K562 (cell line): ENCODE measurements around the gene TNIP1. TPM values are rescaled to one million over a fixed set of nuclear protein-coding genes. Genes with fewer than 3 reads are reported as not detected.

Source experiments
- BCLAF1 ChIP-seq, 2 experiments: fragments of 450-650 bp in 1 of 2; IDR thresholded peaks; 2 replicates each; pipeline ENCODE4 v1.6.1; 2011 to 2017; ENCODE audit warnings: low read depth in 2 of 2, antibody characterized with exemption in 1 of 2, borderline replicate concordance in 1 of 2, low read length in 1 of 2, mild to moderate bottlenecking in 1 of 2, mixed read lengths in 1 of 2; ENCODE audit not compliant: control insufficient read depth in 1 of 2
- BRD4 ChIP-seq: fragments of 200-600 bp; sonication (generic); IDR thresholded peaks from 2 replicates; pipeline ENCODE4 v1.6.1; 2017; ENCODE audit warnings: inconsistent platforms
- CHD7 ChIP-seq: fragments of 200-600 bp; sonication (generic); IDR thresholded peaks from one replicate; pipeline ENCODE4 v1.6.1; 2012; ENCODE audit warnings: mild to moderate bottlenecking, low read depth, low read length, inconsistent platforms
- GABPA ChIP-seq: fragments of 200-800 bp; sonication (Bioruptor generic); conservative IDR thresholded peaks from 2 replicates; pipeline ENCODE4 v1.6.1; 2016; ENCODE audit warnings: low read depth, missing genetic modification characterization, missing compliant biosample characterization
- NELFE ChIP-seq: IDR thresholded peaks from 2 replicates; pipeline ENCODE4 v1.6.1; 2011; ENCODE audit warnings: mild to moderate bottlenecking; ENCODE audit not compliant: insufficient read depth, insufficient read length
- NR2C1 ChIP-seq, 2 experiments: fragments of 450-650 bp; IDR thresholded peaks; 2 replicates each; pipeline ENCODE4 v1.6.1; 2017; ENCODE audit warnings: mild to moderate bottlenecking in 2 of 2, antibody characterized with exemption in 1 of 2, inconsistent platforms in 1 of 2, missing compliant biosample characterization in 1 of 2, missing genetic modification characterization in 1 of 2
- TEAD1 ChIP-seq, 2 experiments: fragments of 450-650 bp in 1 of 2; sonication (generic) in 1 of 2; formaldehyde crosslinking; IDR thresholded peaks; 2 replicates each; pipeline versions ENCODE4 v1.4.0 to v1.8.0; 2020 to 2022; ENCODE audit warnings: mild to moderate bottlenecking in 2 of 2, missing genetic modification reagents in 1 of 2
- ZKSCAN3 ChIP-seq: fragments of 250-450 bp; sonication (Bioruptor Pico); IDR thresholded peaks from 2 replicates; pipeline ENCODE4 v1.4.0; 2020
- ZNF316 ChIP-seq: fragments of 450-650 bp; IDR thresholded peaks from 2 replicates; pipeline ENCODE4 v1.6.1; 2016
- ZNF431 ChIP-seq: sonication (generic); formaldehyde crosslinking; IDR thresholded peaks from 2 replicates; pipeline ENCODE4 v1.8.0; 2022; ENCODE audit warnings: mild to moderate bottlenecking, missing genetic modification reagents
- polyA plus RNA-seq, 8 experiments: library from polyadenylated mRNA; depleted of rRNA in 4 of 8; stranded (reverse) in 5 of 8; unstranded in 3 of 8; fragments of >200 nt; fragmentation: Nextera tagmentation in 2 of 8; fragmentation: Illumina TruSeq in 1 of 8; extraction: Ambion mirVana in 2 of 8; extraction: Trizol in 1 of 8; gene quantifications; 2 replicates each; pipeline versions ENCODE4 v1.2.1 to v1.2.3, GENCODE V29; 2011 to 2014; ENCODE audit warnings: inconsistent platforms in 1 of 8, missing spikeins in 1 of 8
- total RNA-seq, 7 experiments: library from RNA; depleted of rRNA in 6 of 7; stranded (reverse); fragments of >200 nt in 6 of 7; fragmentation: Illumina TruSeq in 2 of 7; extraction: Trizol in 2 of 7; gene quantifications; 2 replicates each; pipeline versions ENCODE4 v1.2.1 to v1.2.3, GENCODE V29; 2011 to 2021; ENCODE audit warnings: low replicate concordance in 1 of 7

Gene TNIP1
- total and polyA plus RNA-seq, 9 of the 15 experiments (the other 6 are each of a cell fraction or from before 2014, with no cell fraction given), result 0.46 to 41.0 (median 24.6) TPM

GRCh38 chr5:151126199-151126645 lies 45.4 kb upstream of the TNIP1 start (continued):
- TF ChIP-seq BCLAF1 (IDR thresholded peaks at IDR 0.05; ENCODE audit: borderline replicate concordance in 1 of 2, control insufficient read depth in 1 of 2, low read depth in 2 of 2, low read length in 1 of 2) (no peak), ZNF431 (CRISPR knock-in tag) (no peak), GABPA (tag) (no peak), NR2C1 (IDR thresholded peaks at IDR 0.05) (peak; percentile 82), NR2C1 (tag; IDR thresholded peaks at IDR 0.05) (peak; percentile 95), BRD4 (no peak), NELFE (no peak), TEAD1 (CRISPR knock-in tag; IDR thresholded peaks at IDR 0.05) (peak in 1 of 2 experiments; percentile 74; a peak in 1 of 4 replicates), ZNF316 (no peak), ZKSCAN3 (no peak), CHD7 (no peak)
